ENCODE results near the gene SPSB2. TPM values are rescaled to one million over a fixed set of nuclear protein-coding genes. Genes with fewer than 3 reads are reported as not detected.
A peak's percentile ranks its signal among the peaks of the same experiment; 100 is the strongest.

Gene SPSB2
- total and polyA plus RNA-seq, 2 experiments from 2014 or later = 4.4 to 4.8 TPM

DNA sequence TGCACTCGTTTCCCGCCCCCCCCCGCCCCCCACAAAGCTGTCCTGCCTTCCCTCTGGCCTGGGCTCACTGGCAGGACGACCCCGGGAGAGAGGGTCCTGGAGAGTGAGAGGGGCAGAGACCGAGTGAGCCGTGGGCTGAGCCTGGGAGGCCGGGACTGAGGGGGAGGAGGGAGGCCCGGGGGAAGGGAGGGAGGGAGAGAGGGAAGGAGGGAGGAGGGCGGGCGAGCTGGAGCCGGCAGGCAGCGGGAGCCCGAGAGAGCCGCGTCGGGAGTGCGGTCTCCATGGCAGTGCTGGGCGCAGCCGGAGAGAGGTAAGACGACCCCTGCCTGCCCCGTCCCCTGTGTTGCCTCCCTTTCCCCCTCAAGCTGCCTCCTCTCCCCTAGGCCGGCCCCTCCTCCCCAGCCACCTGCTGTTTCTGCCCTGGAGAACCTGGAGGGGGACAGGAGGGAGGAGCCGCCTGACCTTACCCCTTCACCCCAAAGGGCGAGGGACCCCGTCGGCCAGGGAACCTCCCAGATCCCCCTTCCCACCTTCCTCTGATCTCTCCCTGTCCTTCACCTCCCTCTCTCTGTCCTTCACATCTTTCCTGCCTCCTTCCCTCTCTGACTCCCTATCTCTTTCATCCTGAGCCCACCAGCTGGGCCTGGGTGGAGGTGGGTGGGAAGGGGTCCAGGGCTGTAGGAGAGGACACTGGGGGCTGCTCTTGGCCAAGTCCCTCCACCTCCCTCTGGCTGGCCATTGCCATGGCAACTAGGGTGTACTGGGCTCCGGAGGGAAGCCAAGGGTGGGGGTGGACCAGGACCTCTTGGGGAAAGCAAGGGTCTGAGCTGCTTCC lies 51.3 kb downstream of the SPSB2 start, which contains the start of gene GPR162:
GPR162 (plus strand) TSS at position 231 of the 835 bp plus-strand sequence. CDS start 2,078 bp downstream, outside the sequence.
- peaks cover 3% of the 10 kb centered on the region; the same call in 1 of the 2 replicates for H3K79me2 ChIP-seq (ENCODE audit: insufficient read depth)
- DNase-seq = peak; percentile 61
- no peak for TF ChIP-seq EZH2phosphoT487 (IDR thresholded peaks at IDR 0.05; ENCODE audit: insufficient read depth, low read depth)
- TF ChIP-seq EZH2 (IDR thresholded peaks at IDR 0.05; ENCODE audit: insufficient read depth, poor library complexity, severe bottlenecking) = no peak
- H3K4me3 ChIP-seq = peak within 1 kb of the TSS; percentile 59
- H4K20me1 ChIP-seq (ENCODE audit: insufficient read depth) = no peaks in the 10 kb centered on the region
- H3K9me3 ChIP-seq (ENCODE audit: low read depth) = no peaks in the 10 kb centered on the region
- H3K27me3 ChIP-seq (replicated peaks; ENCODE audit: insufficient read depth) = peaks cover 7% of the 10 kb centered on the region
- no peaks in the 10 kb centered on the region; the same call in 1 of the 2 replicates for H3F3A ChIP-seq (ENCODE audit: insufficient read depth)
- H2AFZ ChIP-seq = no peak within 1 kb of the TSS
- H3K4me1 ChIP-seq (ENCODE audit: insufficient read depth) = peaks cover 8% of the 10 kb centered on the region
- H3K36me3 ChIP-seq (ENCODE audit: low read depth) = no peaks in the 10 kb centered on the region
- 0 to 1% methylated on average over 3 to 28 of the region's 28 CpGs for WGBS, 2 experiments (ENCODE audit: low coverage in 1 of 2, low lambda C conversion rate in 2 of 2, missing lambda C conversion rate in 2 of 2)
- H3K27ac ChIP-seq = no peak within 1 kb of the TSS
- peak within 1 kb of the TSS; percentile 30 for H3K4me2 ChIP-seq (ENCODE audit: unreplicated experiment)
- in situ Hi-C loops (cut with MboI) = no loop called here
- peak within 1 kb of the TSS; percentile 12; the same call in 1 of the 2 replicates for H3K9ac ChIP-seq
- H3K9me2 ChIP-seq (ENCODE audit: insufficient read depth) = no peaks in the 10 kb centered on the region

Other genes with a start within 250 kb of the SPSB2 start
- gene LPAR5, start 237.3 kb downstream of the SPSB2 start, total RNA-seq (2014; rRNA removed; shearing (Covaris generic)) = not detected in 2 replicates
- not detected in 2 replicates for gene LPAR5, start 237.3 kb downstream of the SPSB2 start, polyA plus RNA-seq (2016; fragmentation: Nextera tagmentation; extraction: Ambion mirVana)
- gene ACRBP, start 225.9 kb downstream of the SPSB2 start, total RNA-seq (2014; rRNA removed; shearing (Covaris generic)) = not detected in 2 replicates
- gene ACRBP, start 225.9 kb downstream of the SPSB2 start, polyA plus RNA-seq (2016; fragmentation: Nextera tagmentation; extraction: Ambion mirVana) = not detected in 2 replicates
- 31.7 and 39.1 TPM in 2 replicates for gene ING4, start 210.2 kb downstream of the SPSB2 start, total RNA-seq (2014; rRNA removed; shearing (Covaris generic))
- gene ING4, start 210.2 kb downstream of the SPSB2 start, polyA plus RNA-seq (2016; fragmentation: Nextera tagmentation; extraction: Ambion mirVana) = 43.5 and 46.0 TPM in 2 replicates
- gene ZNF384, start 183.9 kb downstream of the SPSB2 start, total RNA-seq (2014; rRNA removed; shearing (Covaris generic)) = 17.3 and 26.2 TPM in 2 replicates
- gene ZNF384, start 183.9 kb downstream of the SPSB2 start, polyA plus RNA-seq (2016; fragmentation: Nextera tagmentation; extraction: Ambion mirVana) = 23.6 and 26.0 TPM in 2 replicates
- gene PIANP, start 172.5 kb downstream of the SPSB2 start, total RNA-seq (2014; rRNA removed; shearing (Covaris generic)) = 0.11 TPM in 1 of 2 replicates, not detected in the other
- 0.60 and 0.75 TPM in 2 replicates for gene PIANP, start 172.5 kb downstream of the SPSB2 start, polyA plus RNA-seq (2016; fragmentation: Nextera tagmentation; extraction: Ambion mirVana)
- gene COPS7A, start 149.3 kb downstream of the SPSB2 start, total RNA-seq (2014; rRNA removed; shearing (Covaris generic)) = 94.5 and 123 TPM in 2 replicates
- gene COPS7A, start 149.3 kb downstream of the SPSB2 start, polyA plus RNA-seq (2016; fragmentation: Nextera tagmentation; extraction: Ambion mirVana) = 133 and 135 TPM in 2 replicates
- 252 and 313 TPM in 2 replicates for gene MLF2, start 120.2 kb downstream of the SPSB2 start, total RNA-seq (2014; rRNA removed; shearing (Covaris generic))
- 386 and 389 TPM in 2 replicates for gene MLF2, start 120.2 kb downstream of the SPSB2 start, polyA plus RNA-seq (2016; fragmentation: Nextera tagmentation; extraction: Ambion mirVana)
- 109 and 130 TPM in 2 replicates for gene PTMS, start 106.9 kb downstream of the SPSB2 start, total RNA-seq (2014; rRNA removed; shearing (Covaris generic))
- gene PTMS, start 106.9 kb downstream of the SPSB2 start, polyA plus RNA-seq (2016; fragmentation: Nextera tagmentation; extraction: Ambion mirVana) = 238 and 250 TPM in 2 replicates
- not detected in 2 replicates for gene LAG3, start 100.8 kb downstream of the SPSB2 start, total RNA-seq (2014; rRNA removed; shearing (Covaris generic))
- gene LAG3, start 100.8 kb downstream of the SPSB2 start, polyA plus RNA-seq (2016; fragmentation: Nextera tagmentation; extraction: Ambion mirVana) = 0.29 TPM in 1 of 2 replicates, not detected in the other
- not detected in 2 replicates for gene CD4, start 83.8 kb downstream of the SPSB2 start, total RNA-seq (2014; rRNA removed; shearing (Covaris generic))
- gene CD4, start 83.8 kb downstream of the SPSB2 start, polyA plus RNA-seq (2016; fragmentation: Nextera tagmentation; extraction: Ambion mirVana) = not detected in 2 replicates
- 0.51 and 2.8 TPM in 2 replicates for gene GPR162, start 51.5 kb downstream of the SPSB2 start, total RNA-seq (2014; rRNA removed; shearing (Covaris generic))
- gene GPR162, start 51.5 kb downstream of the SPSB2 start, polyA plus RNA-seq (2016; fragmentation: Nextera tagmentation; extraction: Ambion mirVana) = 0.14 and 0.21 TPM in 2 replicates
- gene P3H3, start 44.9 kb downstream of the SPSB2 start, total RNA-seq (2014; rRNA removed; shearing (Covaris generic)) = 32.5 and 43.0 TPM in 2 replicates
- gene P3H3, start 44.9 kb downstream of the SPSB2 start, polyA plus RNA-seq (2016; fragmentation: Nextera tagmentation; extraction: Ambion mirVana) = 37.6 and 39.1 TPM in 2 replicates
- gene GNB3, start 32.4 kb downstream of the SPSB2 start, total RNA-seq (2014; rRNA removed; shearing (Covaris generic)) = 1.0 and 3.2 TPM in 2 replicates
- gene GNB3, start 32.4 kb downstream of the SPSB2 start, polyA plus RNA-seq (2016; fragmentation: Nextera tagmentation; extraction: Ambion mirVana) = 1.5 and 2.2 TPM in 2 replicates
- gene CDCA3, start 22.0 kb downstream of the SPSB2 start, total RNA-seq (2014; rRNA removed; shearing (Covaris generic)) = 19.6 and 23.9 TPM in 2 replicates
- 30.2 and 31.4 TPM in 2 replicates for gene CDCA3, start 22.0 kb downstream of the SPSB2 start, polyA plus RNA-seq (2016; fragmentation: Nextera tagmentation; extraction: Ambion mirVana)
- gene USP5, start 21.2 kb downstream of the SPSB2 start, total RNA-seq (2014; rRNA removed; shearing (Covaris generic)) = 96.2 and 97.5 TPM in 2 replicates
- 73.2 and 77.9 TPM in 2 replicates for gene USP5, start 21.2 kb downstream of the SPSB2 start, polyA plus RNA-seq (2016; fragmentation: Nextera tagmentation; extraction: Ambion mirVana)
- 1,720 and 1,799 TPM in 2 replicates for gene TPI1, start 5.8 kb downstream of the SPSB2 start, total RNA-seq (2014; rRNA removed; shearing (Covaris generic))
- gene TPI1, start 5.8 kb downstream of the SPSB2 start, polyA plus RNA-seq (2016; fragmentation: Nextera tagmentation; extraction: Ambion mirVana) = 1,936 and 1,978 TPM in 2 replicates
- 4.3 and 4.6 TPM in 2 replicates for gene LRRC23, start 31.5 kb upstream of the SPSB2 start, total RNA-seq (2014; rRNA removed; shearing (Covaris generic))
- gene LRRC23, start 31.5 kb upstream of the SPSB2 start, polyA plus RNA-seq (2016; fragmentation: Nextera tagmentation; extraction: Ambion mirVana) = 4.5 and 6.2 TPM in 2 replicates
- 10.1 and 16.3 TPM in 2 replicates for gene ENO2, start 41.3 kb upstream of the SPSB2 start, total RNA-seq (2014; rRNA removed; shearing (Covaris generic))
- gene ENO2, start 41.3 kb upstream of the SPSB2 start, polyA plus RNA-seq (2016; fragmentation: Nextera tagmentation; extraction: Ambion mirVana) = 32.8 and 34.2 TPM in 2 replicates
- 6.5 and 8.7 TPM in 2 replicates for gene ATN1, start 54.7 kb upstream of the SPSB2 start, total RNA-seq (2014; rRNA removed; shearing (Covaris generic))
- gene ATN1, start 54.7 kb upstream of the SPSB2 start, polyA plus RNA-seq (2016; fragmentation: Nextera tagmentation; extraction: Ambion mirVana) = 13.3 and 14.7 TPM in 2 replicates
- gene RNU7-1, start 70.5 kb upstream of the SPSB2 start, total RNA-seq (2014; rRNA removed; shearing (Covaris generic)) = not detected in 2 replicates
- gene RNU7-1, start 70.5 kb upstream of the SPSB2 start, polyA plus RNA-seq (2016; fragmentation: Nextera tagmentation; extraction: Ambion mirVana) = not detected in 2 replicates
- gene C12orf57, start 70.7 kb upstream of the SPSB2 start, total RNA-seq (2014; rRNA removed; shearing (Covaris generic)) = 261 and 264 TPM in 2 replicates
- 247 and 257 TPM in 2 replicates for gene C12orf57, start 70.7 kb upstream of the SPSB2 start, polyA plus RNA-seq (2016; fragmentation: Nextera tagmentation; extraction: Ambion mirVana)
- gene PTPN6, start 78.1 kb upstream of the SPSB2 start, total RNA-seq (2014; rRNA removed; shearing (Covaris generic)) = not detected in 2 replicates
- gene PTPN6, start 78.1 kb upstream of the SPSB2 start, polyA plus RNA-seq (2016; fragmentation: Nextera tagmentation; extraction: Ambion mirVana) = 0.21 and 0.35 TPM in 2 replicates
- gene PHB2, start 97.4 kb upstream of the SPSB2 start, total RNA-seq (2014; rRNA removed; shearing (Covaris generic)) = 212 and 221 TPM in 2 replicates
- gene PHB2, start 97.4 kb upstream of the SPSB2 start, polyA plus RNA-seq (2016; fragmentation: Nextera tagmentation; extraction: Ambion mirVana) = 130 and 137 TPM in 2 replicates
- gene EMG1, start 97.6 kb upstream of the SPSB2 start, total RNA-seq (2014; rRNA removed; shearing (Covaris generic)) = 25.9 and 39.2 TPM in 2 replicates
- gene EMG1, start 97.6 kb upstream of the SPSB2 start, polyA plus RNA-seq (2016; fragmentation: Nextera tagmentation; extraction: Ambion mirVana) = 68.6 and 72.1 TPM in 2 replicates
- gene LPCAT3, start 145.2 kb upstream of the SPSB2 start, total RNA-seq (2014; rRNA removed; shearing (Covaris generic)) = 7.7 and 11.8 TPM in 2 replicates
- gene LPCAT3, start 145.2 kb upstream of the SPSB2 start, polyA plus RNA-seq (2016; fragmentation: Nextera tagmentation; extraction: Ambion mirVana) = 19.7 and 20.4 TPM in 2 replicates
- 174 and 200 TPM in 2 replicates for gene C1S, start 187.4 kb upstream of the SPSB2 start, total RNA-seq (2014; rRNA removed; shearing (Covaris generic))
- 195 and 198 TPM in 2 replicates for gene C1S, start 187.4 kb upstream of the SPSB2 start, polyA plus RNA-seq (2016; fragmentation: Nextera tagmentation; extraction: Ambion mirVana)
- 51.1 and 52.2 TPM in 2 replicates for gene C1R, start 219.1 kb upstream of the SPSB2 start, total RNA-seq (2014; rRNA removed; shearing (Covaris generic))
- 75.0 and 78.9 TPM in 2 replicates for gene C1R, start 219.1 kb upstream of the SPSB2 start, polyA plus RNA-seq (2016; fragmentation: Nextera tagmentation; extraction: Ambion mirVana)
- gene C1RL, start 235.9 kb upstream of the SPSB2 start, total RNA-seq (2014; rRNA removed; shearing (Covaris generic)) = 22.2 and 26.7 TPM in 2 replicates
- 14.3 and 14.9 TPM in 2 replicates for gene C1RL, start 235.9 kb upstream of the SPSB2 start, polyA plus RNA-seq (2016; fragmentation: Nextera tagmentation; extraction: Ambion mirVana)

Data from GM23248 (cell line).